Measurements from ENCODE around the gene C1RL.

C1RL gene

DNA sequence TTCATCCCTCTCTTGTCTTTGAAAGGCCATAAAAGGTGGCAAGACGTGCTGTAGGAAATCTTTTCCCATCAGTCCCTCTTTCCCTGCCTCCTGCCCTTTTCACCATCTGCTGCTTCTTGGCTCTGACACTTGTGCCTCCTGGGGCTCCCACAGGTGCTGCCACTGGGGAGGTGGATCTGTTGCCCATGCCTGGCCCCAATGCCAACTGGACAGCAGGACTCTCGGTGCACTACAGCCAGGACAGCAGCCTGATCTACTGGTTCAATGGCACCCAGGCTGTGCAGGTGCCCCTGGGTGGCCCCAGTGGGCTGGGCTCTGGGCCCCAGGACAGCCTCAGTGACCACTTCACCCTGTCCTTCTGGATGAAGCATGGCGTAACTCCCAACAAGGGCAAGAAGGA lies 27.7 kb upstream of the C1RL start:
- DNase-seq: no peak

DNA sequence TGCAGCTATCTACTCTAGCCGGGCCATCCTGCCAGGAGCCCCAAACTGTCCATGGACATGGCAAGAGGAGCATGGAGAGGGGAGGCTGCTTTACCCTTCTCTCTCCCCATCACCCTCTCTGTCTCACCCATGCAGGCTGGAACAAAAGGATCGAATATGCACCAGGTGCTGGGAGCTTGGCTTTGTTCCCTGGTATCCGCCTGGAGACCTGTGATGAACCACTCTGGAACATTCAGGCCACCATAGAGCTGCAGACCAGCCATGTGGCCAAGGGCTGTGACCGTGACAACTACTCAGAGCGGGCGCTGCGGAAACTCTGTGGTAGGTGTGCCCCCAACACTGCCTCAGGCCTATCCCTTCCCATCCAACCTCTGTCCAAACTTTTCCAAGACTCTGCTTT lies 27.1 kb upstream of the C1RL start:
- DNase-seq: no peak

DNA sequence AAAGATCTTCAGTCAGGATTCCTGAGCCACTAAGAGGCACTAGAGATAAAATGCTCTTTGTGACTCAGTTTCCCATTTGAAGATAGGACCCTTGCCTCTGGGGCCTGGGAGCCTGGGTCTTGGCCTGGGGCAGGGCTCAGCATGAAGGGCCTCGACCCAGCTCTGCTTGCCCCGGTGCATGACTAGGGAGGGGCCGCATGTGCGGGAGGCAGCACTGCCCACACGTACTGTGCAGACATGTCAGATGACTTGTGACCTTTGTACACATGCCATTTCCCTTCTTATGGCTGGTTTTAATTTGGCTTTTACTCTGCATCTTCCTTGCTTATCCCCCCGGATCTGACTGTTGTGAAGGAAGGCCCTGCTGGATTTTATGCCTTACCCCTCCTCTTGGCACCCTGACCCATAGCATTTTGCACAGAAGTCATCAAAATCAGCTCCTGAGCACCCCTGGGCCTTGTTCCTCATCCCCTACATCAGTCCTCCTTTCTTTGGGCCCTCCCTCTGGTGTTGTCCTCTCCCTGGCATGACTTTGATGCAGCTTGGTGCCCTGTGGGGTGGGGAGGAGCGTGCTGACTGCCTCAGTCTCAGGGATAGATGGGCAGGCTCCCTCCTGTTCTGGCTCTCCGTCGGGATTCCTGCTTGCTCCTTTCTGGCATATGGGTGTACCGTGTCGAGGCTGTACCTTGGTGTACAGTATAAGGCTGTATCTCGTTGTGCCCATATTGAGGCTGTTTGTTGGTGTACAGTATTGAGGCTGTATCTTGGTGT lies 25.6 kb upstream of the C1RL start:
- no peak for DNase-seq

DNA sequence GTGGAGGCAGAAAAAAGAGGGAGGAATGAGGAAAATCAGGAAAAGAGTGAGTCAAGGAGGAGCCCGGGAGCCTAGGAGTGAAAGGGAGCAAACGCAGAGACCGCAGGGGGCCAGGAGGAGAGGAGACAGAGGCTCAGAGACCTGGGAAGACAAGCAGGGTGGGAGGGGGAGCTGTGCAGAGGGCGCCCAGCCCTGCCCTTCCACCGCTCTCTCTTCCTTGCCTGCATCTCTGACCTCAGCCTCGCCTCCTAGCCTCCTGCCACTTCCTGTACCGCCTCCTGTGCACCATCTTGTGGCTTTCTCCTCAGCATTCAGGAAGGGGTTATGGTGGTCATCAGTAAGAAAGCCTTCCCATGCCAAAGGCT lies 22.5 kb upstream of the C1RL start:
- no peak for DNase-seq

DNA sequence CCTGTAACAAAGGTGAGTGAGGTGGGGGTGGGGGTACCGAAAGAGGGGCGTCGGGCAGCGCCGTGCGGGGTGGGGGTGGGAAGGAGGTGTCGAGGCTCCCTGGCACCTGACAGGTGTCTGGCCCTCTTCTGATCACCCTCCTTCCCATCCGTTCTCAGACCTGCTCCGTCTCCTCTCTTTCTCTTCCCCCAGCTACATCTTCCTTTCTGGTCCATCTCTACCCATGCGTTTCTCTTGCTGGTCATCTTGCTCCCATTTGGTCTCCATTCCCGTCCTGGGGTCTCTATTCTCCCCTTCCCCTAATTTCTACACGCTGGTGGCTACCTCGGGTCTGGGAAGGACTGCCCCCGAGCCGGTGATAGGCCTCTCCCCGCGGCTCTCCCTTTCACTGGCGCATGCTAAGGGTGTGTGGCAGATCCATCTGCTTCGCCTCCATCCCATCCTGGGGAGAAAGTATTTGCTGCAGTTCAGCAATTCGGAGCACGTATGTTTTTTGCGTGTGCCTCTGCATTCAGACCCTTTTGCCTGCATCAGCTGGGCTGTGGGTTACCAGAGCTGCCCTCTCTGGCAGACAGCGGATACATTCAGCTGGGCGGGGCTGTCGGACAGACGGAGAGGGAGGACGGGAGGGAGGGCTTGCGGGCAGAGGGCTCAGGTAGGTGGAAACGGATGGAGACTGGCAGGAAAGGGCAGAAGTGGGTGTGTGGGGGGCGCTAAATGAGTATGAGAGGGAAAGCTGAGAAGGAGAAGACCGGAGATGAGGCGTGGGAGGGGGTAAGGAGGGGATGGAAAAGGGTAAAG lies 21.9 kb upstream of the C1RL start:
- peak in 1 of 2 experiments; percentile 12 for DNase-seq

DNA sequence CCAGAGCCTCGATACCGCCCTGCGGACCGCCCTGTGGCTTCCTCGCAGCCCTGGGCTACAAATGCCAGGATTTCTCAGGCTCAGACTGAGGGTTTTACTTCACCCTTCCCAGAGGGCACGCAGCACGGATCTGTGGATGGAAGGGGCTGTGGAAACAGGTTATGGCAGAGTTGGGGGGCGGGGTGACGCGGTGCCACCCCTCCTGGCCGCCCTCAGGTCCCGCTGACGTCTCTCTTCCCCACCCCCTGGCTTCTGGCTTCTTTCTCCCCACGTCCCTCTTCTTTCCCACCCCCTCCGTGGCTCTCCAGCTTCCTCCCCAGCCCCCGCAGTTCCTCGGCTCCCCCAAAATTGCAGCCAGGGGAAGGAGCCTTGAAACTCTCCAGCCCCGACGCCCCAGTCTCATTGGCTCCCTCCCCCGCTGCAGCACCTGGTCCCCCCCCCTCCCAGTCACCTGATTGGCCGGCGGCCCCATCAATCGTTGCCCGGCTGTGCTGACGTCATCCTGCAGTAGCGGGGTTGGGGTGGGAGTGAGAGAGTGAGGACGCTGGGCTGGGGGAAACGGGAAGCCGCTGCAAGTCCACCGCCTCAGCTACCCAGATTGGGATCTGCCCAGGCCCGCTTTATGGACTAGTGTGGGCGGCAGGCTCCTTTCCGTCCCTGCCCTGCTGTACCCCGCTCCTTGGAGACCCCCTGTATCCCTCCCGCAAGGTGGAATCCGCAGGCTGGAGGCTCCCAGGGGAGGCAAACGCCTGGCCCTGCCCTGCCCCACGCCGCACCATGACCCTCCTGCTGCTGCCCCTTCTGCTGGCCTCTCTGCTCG lies 21.1 kb upstream of the C1RL start, which contains the start of gene CLSTN3:
TSS of gene CLSTN3 (plus strand) at position 500 of the 820 bp plus-strand sequence. CDS start at position 778, 278 bp downstream.
- DNase-seq: peak; percentile 47 to 55

DNA sequence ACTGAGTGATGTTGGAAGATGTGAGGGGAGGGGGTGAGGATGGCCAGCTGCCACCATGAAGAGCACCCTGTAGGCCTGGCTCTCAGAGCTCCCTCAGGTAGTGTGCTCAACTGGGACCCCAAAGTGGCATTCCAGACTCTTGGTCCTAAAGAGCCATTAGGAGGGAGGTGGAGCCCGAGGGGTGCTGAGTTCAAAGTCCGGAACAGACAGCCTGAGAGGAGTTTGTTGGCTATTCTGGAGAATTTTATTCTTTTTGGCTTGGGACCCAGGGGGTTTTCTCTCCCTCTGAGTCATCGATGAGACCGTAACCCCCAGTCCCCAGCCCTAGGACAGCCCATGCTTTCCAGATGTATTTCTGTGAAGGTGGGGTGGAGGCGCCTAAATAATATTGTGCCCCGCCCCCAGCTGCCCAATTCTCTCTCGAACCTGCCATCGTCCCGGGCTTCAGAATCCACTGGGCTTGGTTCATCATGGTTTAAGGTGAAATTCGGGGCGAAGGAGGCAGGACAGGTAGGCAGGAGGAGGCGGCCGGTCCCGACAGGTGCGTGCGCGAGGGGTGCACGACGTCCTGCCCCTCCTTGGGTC lies 20.4 kb upstream of the C1RL start:
- no peak for DNase-seq

DNA sequence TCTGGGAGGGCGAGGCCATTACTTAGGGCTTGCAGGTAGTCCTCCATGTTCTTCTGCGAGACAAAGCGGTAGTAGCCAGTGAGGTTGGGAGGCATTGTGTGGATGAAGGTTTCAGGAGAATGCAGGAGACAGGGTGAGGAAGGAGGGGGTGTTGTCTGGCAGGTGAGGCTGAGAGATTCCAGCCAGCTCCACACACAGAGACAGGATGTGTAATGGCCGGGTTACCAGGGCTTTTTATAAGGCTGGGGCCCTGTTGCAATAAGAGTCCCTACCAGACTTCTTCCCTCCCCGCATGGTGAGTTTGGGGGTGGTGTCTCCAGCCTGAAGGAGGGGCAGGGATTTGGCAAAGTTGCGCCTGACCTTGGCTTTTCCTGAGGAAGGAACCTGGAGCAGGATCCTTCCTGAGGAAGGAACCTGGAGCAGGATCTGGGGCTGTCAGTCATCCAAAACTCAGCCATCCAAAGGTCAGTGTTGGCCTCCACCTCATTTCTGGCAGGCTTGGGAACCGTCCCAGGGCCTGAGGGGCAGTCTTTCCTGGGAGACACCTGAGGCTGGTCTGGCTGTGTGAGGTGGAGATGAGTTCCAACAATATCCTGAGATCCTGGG lies 19.8 kb upstream of the C1RL start, which contains the start of gene RBP5:
TSS of gene RBP5 (minus strand) at position 209 of the 606 bp plus-strand sequence. CDS start at position 95, 114 bp downstream.
- no peak for DNase-seq

DNA sequence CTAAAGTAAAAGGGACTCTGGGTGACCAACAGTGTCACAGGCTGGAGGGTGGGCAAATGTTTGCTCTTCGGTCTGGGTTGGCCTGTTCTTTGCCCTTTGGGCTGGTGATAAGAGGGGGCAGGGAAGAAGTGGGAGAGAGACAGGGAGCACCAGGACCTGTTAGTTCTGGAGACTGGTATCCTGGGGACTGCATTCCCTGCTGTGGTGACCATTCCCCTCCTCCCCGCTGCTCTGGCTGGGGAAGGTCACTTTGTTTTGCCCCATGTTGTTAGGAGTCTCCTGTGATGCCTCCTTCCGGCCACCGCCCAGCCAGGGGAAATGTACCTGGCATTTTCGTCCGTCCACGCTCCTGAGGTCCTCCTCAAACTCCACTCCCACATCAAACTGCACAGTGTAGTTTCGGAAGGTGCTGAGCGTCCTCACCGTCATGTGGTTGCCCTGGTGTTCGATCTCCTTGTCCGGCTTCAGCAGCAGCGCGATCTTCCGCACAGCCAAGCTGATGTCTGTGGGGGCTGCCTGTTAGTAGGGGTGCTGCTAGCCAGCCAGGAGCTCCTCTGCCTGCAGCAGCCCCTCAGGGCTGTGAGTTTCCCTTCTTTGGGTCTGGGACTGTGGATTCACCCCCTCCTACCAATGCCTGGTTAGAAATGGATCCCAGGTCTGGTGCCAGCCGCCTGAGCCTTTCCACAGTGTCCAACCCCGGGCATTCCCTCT lies 19.1 kb upstream of the C1RL start:
- DNase-seq: no peak

DNA sequence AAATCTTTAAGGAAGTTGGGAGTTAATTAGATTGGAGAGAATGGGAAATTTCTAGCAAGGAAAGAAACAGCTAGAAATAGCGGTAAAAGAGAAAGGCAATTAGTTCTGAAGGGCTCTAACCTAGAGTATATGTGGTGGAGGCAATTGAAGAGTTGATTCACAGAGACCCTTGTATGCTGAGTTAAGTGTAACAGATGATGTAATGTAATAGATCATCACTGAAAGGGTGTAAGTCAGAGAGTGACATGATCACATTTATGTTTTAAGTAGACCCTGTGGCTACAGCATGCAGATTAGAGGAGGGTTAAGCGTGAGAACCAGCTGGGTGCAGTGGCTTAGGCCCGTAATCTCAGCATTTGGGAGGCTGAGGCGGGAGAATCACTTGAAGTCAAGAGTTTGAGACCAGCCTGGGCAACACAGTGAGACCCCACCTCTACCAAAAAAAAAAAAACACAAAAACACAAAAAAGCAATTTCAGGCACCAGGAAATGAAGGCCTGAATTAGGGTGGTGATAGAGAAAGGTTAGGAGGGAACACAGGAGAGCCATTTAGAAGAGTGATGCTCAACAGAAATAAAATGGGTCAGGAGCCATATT lies 16.7 kb upstream of the C1RL start:
- no peak for DNase-seq

DNA sequence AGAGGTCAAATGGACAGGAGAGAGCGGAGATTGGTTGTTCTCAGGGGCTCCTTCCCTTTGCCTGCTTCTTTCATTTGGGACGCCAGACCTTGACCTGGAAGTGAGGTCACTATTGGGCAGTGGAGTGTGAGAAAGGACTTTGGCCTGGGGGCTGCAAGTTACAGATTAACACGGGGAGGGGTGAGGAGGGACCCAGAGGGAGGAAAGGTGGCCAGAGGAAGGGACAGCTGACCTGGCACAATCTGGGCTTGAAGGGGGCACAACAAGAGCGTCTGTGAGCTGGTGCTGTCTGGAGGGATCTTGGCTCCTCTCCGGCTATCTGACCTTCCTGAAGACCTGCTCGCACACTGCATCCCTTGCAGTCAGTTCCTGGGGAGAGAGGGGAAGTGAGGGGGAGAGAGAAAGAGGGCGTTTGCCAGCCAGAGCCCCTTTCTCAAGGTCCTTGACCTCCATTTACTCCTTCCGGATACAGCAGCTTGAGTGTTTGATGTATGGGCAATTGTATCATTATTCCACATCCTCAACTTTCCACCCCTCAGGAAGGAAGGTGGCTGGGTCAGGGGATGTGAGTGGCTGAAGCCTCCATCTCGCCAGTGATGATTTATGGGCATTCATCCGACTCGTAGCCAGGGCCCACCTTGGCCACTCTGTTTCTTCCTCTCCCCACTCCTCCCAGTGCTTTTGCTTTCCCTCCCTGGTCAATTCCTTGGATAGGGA lies 14.9 kb upstream of the C1RL start:
- no peak for DNase-seq

DNA sequence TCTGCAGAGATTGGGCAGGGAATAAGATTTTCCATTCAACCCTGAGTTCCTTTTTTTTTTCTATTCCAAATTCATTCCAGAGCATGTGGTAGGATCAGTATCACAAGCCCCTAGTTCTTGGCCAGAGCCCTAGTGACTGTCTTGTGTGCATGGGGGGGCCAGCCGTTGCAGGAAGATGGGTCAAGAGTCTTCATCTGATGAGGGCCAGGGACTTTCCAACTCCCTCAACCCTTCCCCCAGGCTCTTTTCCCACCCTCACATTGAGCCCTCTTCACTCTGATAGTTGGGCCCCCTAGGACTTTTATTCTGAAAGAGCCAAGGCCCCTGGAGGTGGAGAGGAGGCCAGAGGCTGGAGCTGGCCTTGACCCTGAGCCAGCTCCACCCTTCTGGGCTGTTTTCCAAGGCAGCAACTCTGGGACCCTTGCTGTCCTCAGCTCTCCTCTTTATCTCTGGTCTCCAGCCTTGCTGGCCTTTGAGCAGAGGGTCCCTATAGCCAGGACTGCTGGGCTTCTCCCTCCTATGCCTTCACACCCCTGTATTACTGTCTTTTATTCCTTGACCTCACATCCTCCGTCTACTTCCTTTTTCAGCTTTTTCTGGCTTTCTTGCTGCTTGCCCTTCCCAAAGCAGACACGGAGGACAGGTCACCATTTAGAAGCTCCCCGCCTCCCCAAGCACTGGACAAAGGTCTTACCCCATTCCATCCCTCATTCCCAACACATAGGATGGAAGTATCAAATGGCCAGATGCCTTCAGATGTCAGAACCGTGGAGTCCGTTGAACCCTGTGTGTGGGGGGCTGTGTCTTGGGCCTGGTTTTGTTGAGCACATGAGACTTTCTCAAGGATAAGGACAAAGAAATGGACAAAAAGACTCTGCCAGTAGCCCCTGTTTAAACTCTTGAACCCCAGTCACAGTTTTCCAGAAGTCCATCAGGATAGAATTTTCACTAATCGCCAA lies 14.1 kb upstream of the C1RL start:
- DNase-seq: no peak

DNA sequence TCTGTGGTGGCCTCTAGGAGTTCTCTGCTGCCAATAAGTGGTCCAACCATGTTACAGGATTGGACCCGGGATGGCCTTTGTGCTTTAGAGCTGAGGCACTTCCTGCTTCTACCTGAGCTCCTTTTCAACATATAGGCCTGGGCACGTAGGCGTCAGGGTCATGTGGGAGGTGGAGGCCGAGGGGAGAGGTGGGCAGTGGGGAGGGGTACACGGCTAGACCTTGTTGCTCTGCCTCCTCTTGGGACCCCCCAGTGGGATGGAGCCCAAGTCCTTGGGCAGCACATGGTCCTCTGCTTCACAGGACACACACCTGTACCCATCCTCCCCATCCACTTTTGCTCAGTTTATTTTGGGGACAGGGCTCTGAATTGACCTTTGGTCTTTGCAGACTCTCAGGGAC lies 12.3 kb upstream of the C1RL start:
- no peak for DNase-seq

DNA sequence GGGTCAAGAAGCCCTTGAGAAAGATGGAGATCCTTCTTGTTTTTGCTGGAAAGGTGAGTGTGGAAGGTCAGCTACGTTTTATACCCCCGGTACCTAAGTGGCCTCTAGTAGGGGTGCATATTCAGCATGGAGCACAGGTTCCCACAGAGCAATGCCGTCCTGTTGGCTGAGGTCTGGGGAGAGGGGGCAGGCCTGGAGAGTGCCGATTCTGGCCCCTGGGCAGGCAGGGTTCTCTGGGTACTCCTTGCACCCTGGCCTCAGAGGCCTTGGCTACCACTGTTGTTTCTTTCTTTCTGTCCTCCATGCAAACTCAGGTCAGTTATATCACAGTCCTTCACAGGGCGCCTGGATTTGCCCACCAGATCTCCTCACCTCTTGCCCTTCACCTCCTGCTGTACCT lies 11.2 kb upstream of the C1RL start:
- DNase-seq: no peak

DNA sequence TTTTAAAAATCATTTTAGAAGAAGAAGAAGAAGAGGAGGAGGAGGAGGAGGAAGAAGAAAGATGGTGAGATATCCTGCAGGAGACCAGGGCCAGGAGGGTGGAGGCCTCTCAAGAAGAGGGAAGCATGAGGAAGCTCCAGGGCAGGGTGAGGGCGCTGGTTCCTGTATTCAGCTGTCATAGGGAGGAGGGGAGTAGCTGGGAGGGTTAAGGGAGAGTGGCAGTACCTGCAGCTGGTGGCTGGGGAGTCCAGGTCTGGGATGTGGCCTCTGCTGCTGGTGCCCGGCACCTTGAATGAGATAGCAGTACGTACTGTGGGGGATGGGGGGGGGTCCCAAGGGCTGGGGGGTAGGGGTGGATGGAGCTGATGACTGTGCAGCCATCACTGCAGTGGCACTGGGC lies 9.9 kb upstream of the C1RL start:
- DNase-seq: no peak

DNA sequence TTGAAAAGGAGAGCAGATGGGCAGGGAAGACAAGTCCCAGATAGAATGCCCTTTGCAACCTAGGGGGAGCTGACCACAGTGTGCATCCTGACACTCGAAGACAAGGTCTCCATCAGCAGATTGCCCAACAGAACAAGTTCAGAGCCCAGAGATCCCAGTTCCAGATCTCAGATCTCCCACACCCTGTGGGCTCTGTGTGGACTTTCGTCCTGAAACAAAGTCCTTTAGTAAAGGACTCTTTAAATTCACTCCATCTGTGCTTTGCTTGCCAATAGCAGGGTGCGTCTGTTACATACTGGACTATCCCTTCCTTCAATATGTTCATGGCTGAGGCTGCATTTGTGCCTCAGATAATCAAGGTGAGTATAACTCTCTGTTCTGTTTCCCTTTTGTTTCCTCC lies 8.7 kb upstream of the C1RL start:
- no peak for DNase-seq

DNA sequence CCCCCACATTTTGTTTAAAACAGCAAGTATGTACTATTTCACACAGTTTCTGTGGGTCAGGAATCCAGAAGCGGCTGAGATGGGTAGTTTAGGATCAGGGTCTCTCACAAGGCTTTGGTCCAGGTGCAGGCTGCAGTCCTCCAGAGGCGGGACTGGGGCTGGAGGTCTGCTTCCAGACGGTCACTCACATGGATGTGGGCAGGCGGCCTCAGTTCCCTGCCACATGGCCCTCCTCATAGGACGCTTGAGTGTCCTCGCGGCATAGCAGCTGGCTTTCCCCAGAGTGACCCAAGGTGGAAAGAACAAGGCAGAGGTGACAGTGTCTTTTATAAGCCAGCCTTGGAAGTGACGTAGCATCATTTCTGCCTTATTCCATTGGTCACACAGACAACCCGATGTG lies 7.9 kb upstream of the C1RL start:
- no peak for DNase-seq

DNA sequence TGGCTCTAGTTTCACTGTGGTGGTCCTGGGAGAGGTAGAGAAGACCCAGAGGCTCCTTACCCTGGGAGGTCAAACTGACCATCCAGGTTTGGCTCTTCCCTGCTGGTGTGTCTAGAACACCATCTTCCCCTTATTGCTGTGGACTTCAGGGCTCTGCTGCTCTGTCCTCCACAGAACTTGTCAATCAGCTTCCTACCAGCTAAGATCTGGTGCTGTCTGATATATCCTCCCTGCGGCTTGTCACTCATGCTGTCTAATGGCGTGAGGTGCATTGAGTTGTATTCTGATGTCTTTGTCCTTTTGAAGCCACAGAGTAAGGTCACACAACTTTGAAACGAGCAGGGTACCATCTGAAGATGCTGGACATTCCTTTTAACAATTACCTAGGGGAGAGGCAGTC lies 7.2 kb upstream of the C1RL start:
- no peak for DNase-seq

DNA sequence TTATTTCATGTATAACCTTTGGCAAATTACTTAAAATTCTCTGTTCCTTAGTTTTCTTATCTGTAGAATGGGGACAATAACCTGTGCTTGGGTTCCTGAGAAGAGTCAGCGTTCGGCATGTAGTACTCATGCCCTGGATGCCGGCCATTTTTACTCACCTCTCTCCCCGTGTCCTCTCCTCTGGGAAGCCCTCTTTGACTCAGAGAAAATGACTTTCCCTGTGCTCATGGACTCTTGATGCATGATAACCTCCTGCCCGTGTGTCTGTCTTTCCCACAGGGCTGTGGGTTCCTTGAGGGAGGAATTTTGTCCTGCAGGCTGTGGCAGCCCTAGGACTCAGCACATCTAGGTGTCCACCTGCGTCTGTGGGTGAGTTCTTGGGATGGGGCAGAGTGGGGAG lies 5.8 kb upstream of the C1RL start:
- DNase-seq: no peak

DNA sequence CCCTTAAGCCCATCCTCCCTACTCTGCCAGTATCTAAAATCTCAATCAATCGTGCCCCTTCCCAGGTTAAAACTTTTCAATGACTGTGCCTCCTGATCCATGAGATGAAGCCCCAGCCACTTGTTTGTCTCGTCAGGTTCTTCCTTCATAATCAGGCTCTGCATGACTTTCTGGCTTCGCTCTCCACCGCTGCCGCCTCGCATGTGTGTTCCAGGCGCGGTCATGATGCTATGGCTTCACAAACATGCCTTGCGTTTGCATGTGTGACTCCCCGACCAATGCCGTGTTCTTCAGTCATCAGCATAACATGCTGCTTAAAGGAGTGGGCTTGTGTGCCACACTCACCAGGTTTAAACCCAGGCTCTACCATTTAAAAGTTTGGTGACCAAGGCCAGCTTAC lies 5.0 kb upstream of the C1RL start:
- no peak for DNase-seq

Data from NCI-H187 (cell line).